GM13977 (cell line): ENCODE measurements around the gene GALNT9.

ENCODE experiments used
- DNase-seq: peaks from one replicate; pipeline ENCODE4 v3.0.0; 2012; ENCODE audit warnings: low spot score
- in situ Hi-C: fragments of 300-500 bp; cut with MboI; formaldehyde crosslinking; loops from one replicate; pipeline ENCODE4 v1.12.0; 2022; ENCODE audit warnings: low sequenced_read_pairs, low pct_unique_long_range_greater_than_20kb, mixed read lengths, inconsistent platforms; ENCODE audit not compliant: unreplicated experiment
- TF ChIP-seq, protein P1 (sequence below): IDR thresholded peaks from 2 replicates; pipeline ENCODE4 v1.5.1; 2012; ENCODE audit warnings: mild to moderate bottlenecking, control low read depth; ENCODE audit not compliant: insufficient read depth; ENCODE audit errors: extremely low read depth, missing control alignments

The GALNT9 gene

GRCh38 chr12:132236129-132236929, 93.1 kb downstream of the GALNT9 start:
- no peak for DNase-seq
- in situ Hi-C loops, result no loop called here
- TF ChIP-seq, protein P1, sequence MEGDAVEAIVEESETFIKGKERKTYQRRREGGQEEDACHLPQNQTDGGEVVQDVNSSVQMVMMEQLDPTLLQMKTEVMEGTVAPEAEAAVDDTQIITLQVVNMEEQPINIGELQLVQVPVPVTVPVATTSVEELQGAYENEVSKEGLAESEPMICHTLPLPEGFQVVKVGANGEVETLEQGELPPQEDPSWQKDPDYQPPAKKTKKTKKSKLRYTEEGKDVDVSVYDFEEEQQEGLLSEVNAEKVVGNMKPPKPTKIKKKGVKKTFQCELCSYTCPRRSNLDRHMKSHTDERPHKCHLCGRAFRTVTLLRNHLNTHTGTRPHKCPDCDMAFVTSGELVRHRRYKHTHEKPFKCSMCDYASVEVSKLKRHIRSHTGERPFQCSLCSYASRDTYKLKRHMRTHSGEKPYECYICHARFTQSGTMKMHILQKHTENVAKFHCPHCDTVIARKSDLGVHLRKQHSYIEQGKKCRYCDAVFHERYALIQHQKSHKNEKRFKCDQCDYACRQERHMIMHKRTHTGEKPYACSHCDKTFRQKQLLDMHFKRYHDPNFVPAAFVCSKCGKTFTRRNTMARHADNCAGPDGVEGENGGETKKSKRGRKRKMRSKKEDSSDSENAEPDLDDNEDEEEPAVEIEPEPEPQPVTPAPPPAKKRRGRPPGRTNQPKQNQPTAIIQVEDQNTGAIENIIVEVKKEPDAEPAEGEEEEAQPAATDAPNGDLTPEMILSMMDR, result no peak

DNA sequence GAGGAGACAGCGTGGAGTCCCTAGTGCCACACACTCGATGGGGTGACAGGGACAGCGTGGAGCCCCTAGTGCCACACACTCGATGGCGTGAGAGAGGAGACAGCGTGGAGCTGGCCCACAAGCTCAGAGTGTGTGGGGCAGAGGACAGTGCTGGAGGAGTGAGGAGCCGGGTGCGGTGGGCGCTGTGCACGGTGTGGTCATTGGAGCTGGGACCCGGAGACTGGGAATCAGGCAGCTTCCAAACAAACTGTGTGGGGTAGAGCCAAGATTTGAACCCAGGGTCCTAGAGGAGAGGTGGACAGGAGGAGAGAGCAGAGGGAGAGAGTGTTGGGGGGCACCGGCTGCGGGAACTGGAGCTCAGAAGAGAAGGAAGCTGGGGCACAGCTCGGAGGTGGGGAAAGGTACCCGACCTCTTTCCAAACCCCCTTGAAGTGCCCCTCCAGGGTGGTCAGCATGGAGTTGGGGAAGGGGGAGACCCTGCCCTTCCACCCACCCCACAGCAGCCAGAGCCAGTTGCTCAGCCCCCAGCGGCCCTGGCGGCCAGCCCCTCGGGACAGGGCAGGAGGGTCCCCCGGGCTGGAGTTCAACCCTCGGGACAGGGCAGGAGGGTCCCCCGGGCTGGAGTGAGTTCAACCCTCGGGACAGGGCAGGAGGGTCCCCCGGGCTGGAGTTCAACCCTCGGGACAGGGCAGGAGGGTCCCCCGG, 94.1 kb downstream of the GALNT9 start:
- TF ChIP-seq, protein P1, result no peak
- DNase-seq, result no peak
- in situ Hi-C loops, result no loop called here

- TF ChIP-seq, protein P1, result no peak
- in situ Hi-C loops, result no loop called here
- no peak for DNase-seq
These were observed 99.0 kb downstream of the GALNT9 start for GRCh38 chr12:132230381-132230780.

DNA sequence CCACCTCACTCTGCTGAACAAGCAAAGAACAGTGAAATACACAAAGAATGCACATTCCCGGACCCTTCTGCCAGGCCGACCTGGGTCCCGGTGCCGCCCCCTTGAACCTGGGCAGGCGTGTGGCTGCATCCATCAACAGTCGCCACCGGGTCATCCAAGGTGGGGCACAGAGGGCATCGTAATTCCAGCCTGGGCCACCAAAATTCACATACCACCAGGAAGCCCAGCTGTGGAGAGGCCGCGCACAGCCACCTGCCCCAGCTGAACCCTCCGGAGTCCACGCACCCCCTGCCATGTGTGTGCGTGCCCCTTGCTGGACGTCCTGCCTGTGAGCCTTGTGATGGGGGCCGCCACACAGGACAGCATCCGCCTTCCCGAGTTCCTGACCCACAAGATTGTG, 99.5 kb downstream of the GALNT9 start:
- in situ Hi-C loops, result no loop called here
- TF ChIP-seq, protein P1, result no peak

DNA sequence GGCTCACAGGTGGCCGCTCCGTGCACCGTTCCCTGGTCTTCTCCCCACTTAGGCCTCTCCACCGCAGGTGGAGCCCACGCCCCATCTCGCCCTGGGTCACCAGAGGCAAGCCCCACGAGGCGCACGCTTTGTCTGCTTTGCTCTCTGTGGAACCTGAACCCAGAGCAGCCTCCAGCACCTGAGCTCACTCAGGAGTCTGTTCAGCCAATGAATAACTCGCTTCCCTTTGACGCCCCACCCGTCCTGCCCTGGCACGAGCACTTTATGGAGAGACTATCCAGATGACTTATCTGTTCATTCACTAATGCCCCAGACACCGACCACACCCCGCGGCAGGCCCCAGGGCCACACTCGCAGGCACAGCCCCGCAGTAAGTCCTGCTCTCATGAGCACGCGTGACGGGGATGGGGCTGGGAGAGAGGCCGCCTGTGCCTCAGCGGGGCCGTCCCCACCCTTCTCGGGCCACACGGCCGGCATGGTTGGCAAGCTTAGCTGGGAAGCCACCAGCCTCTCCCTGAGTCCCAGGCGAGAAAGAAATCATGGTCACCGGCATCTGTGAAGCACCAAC, 100.1 kb downstream of the GALNT9 start:
- TF ChIP-seq, protein P1, result no peak
- in situ Hi-C loops, result no loop called here
- DNase-seq, result no peak

More for the DNA sequence above, 99.5 kb downstream of the GALNT9 start:
- no peak for DNase-seq

DNA sequence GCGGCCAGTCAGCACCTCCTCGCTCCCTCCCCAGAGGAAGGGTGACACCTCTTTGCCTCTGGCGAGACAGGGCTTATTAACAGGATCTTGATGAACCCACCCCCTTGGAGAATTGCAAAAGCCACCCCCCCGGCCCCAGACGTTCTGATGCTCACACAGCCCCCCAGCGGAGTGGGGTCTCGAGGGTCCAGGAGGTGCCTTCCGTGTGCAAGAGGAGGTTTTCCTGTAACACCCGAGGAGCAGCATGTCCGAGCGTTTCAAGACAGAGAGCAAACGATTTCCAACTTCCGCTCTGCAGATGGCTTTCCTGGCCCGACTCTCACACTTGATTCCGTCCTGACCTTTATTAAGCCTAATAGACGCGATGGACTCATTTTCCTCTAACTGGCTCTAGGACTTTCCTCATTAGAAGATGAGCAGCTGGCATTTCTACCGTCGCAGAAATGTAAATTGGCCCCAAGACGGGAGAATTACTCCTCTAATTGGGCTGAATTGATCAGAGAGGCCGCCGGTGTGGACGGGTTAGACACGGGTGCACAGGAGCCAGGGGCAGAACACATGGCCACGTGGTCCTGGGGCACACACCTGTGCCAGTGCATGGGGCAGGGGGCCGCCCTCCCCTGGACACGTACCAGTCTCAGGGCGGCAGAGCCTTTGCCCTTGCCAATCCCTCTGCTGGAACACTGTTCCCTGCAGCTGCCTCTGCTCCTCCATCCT, 100.8 kb downstream of the GALNT9 start:
- in situ Hi-C loops, result no loop called here
- TF ChIP-seq, protein P1, result no peak
- no peak for DNase-seq
